B cell (primary cell): Measurements from ENCODE around the gene UBAC1.

ENCODE experiments used
- EZH2 ChIP-seq: IDR thresholded peaks from 2 replicates; pipeline ENCODE4 v1.6.1; 2012; ENCODE audit warnings: borderline replicate concordance, low read depth, mild to moderate bottlenecking, moderate library complexity, low read length; ENCODE audit not compliant: insufficient read depth, poor library complexity, severe bottlenecking
- TF ChIP-seq, protein P1 (sequence below): fragments of 200-600 bp; IDR thresholded peaks from one replicate; pipeline ENCODE4 v1.8.0; 2022; ENCODE audit warnings: antibody characterized with exemption, mild to moderate bottlenecking

GRCh38 chr9:135908754-135909204, 52.4 kb downstream of the UBAC1 start:
- TF ChIP-seq, protein P1, sequence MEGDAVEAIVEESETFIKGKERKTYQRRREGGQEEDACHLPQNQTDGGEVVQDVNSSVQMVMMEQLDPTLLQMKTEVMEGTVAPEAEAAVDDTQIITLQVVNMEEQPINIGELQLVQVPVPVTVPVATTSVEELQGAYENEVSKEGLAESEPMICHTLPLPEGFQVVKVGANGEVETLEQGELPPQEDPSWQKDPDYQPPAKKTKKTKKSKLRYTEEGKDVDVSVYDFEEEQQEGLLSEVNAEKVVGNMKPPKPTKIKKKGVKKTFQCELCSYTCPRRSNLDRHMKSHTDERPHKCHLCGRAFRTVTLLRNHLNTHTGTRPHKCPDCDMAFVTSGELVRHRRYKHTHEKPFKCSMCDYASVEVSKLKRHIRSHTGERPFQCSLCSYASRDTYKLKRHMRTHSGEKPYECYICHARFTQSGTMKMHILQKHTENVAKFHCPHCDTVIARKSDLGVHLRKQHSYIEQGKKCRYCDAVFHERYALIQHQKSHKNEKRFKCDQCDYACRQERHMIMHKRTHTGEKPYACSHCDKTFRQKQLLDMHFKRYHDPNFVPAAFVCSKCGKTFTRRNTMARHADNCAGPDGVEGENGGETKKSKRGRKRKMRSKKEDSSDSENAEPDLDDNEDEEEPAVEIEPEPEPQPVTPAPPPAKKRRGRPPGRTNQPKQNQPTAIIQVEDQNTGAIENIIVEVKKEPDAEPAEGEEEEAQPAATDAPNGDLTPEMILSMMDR: no peak
- TF ChIP-seq EZH2: no peak
